ENCODE results near the gene CHST8. TPM values are rescaled to one million over a fixed set of nuclear protein-coding genes. Genes with fewer than 3 reads are reported as not detected.

CHST8 gene
- total RNA-seq, 1 donor from 2014 or later, result 3.2 TPM

DNA sequence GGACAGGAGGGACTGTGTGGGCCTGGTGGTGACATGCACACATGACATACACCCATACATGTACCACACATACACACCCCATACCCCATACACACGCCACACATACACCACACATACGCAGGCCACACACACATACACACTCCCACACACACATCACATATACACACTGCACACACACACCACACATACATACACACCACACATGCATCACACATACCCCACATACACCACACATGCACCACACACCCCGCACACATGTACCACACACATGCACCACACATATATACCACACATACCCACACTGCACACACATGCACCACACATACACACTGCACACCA lies 98.4 kb downstream of the CHST8 start:
- no peak for TF ChIP-seq POLR2A (IDR thresholded peaks at IDR 0.05)
- no peak for TF ChIP-seq POLR2AphosphoS5 (IDR thresholded peaks at IDR 0.05; ENCODE audit: insufficient read depth in 1 of 2, low read depth in 1 of 2)
- TF ChIP-seq, protein P1, sequence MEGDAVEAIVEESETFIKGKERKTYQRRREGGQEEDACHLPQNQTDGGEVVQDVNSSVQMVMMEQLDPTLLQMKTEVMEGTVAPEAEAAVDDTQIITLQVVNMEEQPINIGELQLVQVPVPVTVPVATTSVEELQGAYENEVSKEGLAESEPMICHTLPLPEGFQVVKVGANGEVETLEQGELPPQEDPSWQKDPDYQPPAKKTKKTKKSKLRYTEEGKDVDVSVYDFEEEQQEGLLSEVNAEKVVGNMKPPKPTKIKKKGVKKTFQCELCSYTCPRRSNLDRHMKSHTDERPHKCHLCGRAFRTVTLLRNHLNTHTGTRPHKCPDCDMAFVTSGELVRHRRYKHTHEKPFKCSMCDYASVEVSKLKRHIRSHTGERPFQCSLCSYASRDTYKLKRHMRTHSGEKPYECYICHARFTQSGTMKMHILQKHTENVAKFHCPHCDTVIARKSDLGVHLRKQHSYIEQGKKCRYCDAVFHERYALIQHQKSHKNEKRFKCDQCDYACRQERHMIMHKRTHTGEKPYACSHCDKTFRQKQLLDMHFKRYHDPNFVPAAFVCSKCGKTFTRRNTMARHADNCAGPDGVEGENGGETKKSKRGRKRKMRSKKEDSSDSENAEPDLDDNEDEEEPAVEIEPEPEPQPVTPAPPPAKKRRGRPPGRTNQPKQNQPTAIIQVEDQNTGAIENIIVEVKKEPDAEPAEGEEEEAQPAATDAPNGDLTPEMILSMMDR (IDR thresholded peaks at IDR 0.05), result no peak
- Histone ChIP-seq H3K36me3 (no peaks in the 10 kb centered on the region), H3K4me3 (no peak overlapping the region), H3K27me3 (no peaks in the 10 kb centered on the region), H3K9me3 (no peaks in the 10 kb centered on the region), H3K27ac (no peak overlapping the region), H3K4me1 (no peaks in the 10 kb centered on the region)
- no peak for DNase-seq (ENCODE audit: extremely low spot score in 2 of 2)
- intact Hi-C loops (cut with DNase I), result no loop called here

DNA sequence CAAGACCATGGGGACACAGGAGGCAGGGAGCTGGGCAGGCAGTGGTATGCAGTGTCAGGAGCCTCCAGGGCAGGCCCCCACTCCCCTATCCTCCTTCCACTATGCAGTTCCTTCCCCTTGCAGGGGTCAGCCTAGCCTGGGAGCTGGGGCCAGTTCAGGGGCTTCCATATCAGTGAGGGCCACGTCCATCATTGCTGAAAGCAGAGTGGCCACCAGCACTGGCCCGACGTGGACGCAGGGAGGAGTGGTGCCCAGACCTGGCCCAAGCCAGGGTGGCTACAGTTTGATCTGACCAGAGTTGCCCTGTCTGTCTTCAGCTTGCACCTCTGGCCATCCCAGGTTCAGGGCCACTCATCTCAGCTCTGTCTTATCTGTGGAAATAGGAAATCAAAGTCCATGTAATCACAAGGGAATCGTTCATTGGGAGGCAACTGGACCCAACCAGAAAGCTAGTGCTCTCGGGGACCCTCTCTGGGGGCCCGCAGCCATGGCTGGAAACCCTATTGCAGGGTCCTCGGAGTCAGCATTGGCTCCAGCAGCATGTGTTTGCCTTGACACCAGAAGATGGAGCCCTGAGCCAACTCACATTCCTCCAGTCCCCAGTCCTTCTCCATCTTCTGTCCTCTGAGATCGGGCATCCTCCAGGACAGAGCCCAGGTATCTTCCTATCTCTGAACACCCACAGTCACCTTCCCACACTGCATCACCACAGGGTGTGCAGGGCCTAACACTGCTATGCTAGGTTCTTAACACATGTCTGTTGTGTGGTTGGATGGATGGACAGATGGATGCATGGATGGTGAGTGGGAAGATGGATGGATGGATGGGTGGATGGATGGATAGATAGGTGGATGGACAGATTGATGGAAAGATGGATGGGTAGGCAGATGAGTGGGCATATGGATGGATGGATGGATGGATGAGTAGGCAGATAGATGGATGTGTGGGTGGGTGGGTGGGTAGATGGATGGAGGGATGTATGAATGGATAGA lies 99.2 kb downstream of the CHST8 start:
- DNase-seq (ENCODE audit: extremely low spot score in 2 of 2), result no peak
- no peaks in the 10 kb centered on the region for H3K36me3 ChIP-seq
- H3K4me3 ChIP-seq, result no peak overlapping the region
- intact Hi-C loops (cut with DNase I), result no loop called here
- no peak overlapping the region for H3K27ac ChIP-seq
- H3K4me1 ChIP-seq, result no peaks in the 10 kb centered on the region
- no peak for TF ChIP-seq POLR2AphosphoS5 (IDR thresholded peaks at IDR 0.05; ENCODE audit: insufficient read depth in 1 of 2, low read depth in 1 of 2)
- no peaks in the 10 kb centered on the region for H3K9me3 ChIP-seq
- H3K27me3 ChIP-seq, result no peaks in the 10 kb centered on the region

DNA sequence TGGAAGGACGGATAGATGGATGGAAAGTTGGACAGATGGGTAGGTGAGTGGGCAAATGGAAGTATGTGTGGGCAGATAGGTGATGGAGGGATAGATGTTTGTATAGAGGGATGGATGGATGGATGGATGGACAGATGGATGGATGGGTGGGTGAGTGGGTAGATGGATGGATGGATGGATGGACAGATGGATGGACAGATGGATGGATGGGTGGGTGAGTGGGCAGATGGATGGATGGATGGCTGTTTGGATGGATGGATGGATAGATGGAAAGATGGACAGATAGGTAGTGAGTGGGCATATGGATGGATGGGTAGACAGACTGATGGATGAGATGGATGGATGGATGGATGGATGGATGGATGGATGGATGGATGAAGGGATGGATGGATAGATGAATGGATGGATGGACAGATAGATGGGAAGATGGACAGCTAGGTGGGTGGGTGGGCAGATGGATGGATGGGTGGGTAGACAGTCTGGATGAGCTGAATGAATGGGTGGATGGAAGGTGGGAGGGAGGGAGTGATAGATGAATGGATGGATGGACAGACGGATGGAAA lies 100.1 kb downstream of the CHST8 start:
- H3K4me3 ChIP-seq, result no peak overlapping the region
- intact Hi-C loops (cut with DNase I), result no loop called here
- DNase-seq (ENCODE audit: extremely low spot score in 2 of 2), result no peak
- no peaks in the 10 kb centered on the region for H3K4me1 ChIP-seq
- H3K27me3 ChIP-seq, result no peaks in the 10 kb centered on the region
- TF ChIP-seq, protein P1 (IDR thresholded peaks at IDR 0.05), result no peak
- TF ChIP-seq POLR2AphosphoS5 (IDR thresholded peaks at IDR 0.05; ENCODE audit: insufficient read depth in 1 of 2, low read depth in 1 of 2), result no peak
- no peak for TF ChIP-seq POLR2A (IDR thresholded peaks at IDR 0.05)
- no peaks in the 10 kb centered on the region for H3K36me3 ChIP-seq
- no peaks in the 10 kb centered on the region for H3K9me3 ChIP-seq
- no peak overlapping the region for H3K27ac ChIP-seq

DNA sequence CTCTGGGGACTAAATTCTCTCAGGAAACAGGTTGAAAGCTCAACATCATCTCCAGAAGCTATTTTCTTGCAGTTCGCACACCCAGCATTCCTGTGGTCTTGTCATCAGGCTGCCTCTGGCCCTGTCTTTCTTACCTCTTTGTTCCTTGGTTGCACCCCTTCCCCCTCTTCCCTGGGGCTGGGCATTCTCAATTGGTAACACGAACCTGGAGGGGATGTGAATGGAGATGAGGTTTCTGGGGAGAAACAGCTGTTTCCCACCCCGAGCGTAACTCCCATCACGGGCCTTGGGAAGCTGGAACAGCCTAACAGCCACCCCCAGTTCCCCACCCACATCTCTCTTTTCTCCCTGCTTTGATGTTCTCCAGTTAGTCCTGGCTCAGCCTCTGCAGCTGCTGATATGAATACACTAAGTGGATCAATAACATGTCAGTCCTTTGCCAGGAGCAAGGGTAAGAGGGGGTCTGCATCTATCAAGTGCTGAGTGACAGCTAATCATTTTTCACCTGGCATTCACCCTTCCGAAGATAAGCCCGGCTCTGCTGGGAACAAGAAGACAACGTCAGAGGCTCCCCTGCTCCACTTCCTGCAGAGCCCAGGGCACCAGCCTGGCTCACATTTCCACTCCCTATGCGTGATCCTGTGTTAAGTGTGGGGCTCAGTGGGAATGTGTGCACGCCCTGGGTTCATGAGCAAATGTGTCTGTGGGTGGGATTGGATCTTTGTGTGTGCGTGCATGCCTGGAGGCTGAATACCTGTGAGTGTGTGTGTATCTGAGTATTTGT lies 100.9 kb downstream of the CHST8 start:
- no peaks in the 10 kb centered on the region for H3K27me3 ChIP-seq
- no peaks in the 10 kb centered on the region for H3K4me1 ChIP-seq
- H3K36me3 ChIP-seq, result no peaks in the 10 kb centered on the region
- no peak for TF ChIP-seq POLR2AphosphoS5 (IDR thresholded peaks at IDR 0.05; ENCODE audit: insufficient read depth in 1 of 2, low read depth in 1 of 2)
- no peak for TF ChIP-seq POLR2A (IDR thresholded peaks at IDR 0.05)
- TF ChIP-seq, protein P1 (IDR thresholded peaks at IDR 0.05), result no peak
- DNase-seq (ENCODE audit: extremely low spot score in 2 of 2), result no peak
- H3K27ac ChIP-seq, result no peak overlapping the region
- intact Hi-C loops (cut with DNase I), result no loop called here
- no peak overlapping the region for H3K4me3 ChIP-seq
- H3K9me3 ChIP-seq, result no peaks in the 10 kb centered on the region

DNA sequence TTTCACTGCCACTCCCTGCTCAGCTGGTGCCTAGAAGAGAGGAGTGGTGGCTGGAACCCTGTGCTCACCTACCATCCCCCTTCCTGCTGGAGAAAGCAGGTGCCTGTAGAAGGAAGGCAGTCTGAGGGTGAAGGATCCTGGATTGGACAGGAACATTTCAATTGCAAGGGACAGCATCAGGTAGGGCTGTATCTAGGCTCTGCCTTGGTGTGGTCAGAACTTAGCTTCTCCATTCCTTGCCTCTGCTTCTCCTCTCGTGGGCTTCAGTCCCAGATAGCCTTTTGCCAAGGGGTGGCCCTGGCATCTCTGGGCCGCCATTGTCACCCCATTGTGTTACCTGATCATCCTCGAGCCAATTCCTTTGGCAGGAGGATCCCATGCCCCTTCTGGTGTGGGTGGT lies 101.8 kb downstream of the CHST8 start:
- DNase-seq (ENCODE audit: extremely low spot score in 2 of 2), result no peak
- Histone ChIP-seq H3K36me3 (no peaks in the 10 kb centered on the region), H3K9me3 (no peaks in the 10 kb centered on the region), H3K27ac (no peak overlapping the region), H3K27me3 (no peaks in the 10 kb centered on the region), H3K4me3 (no peak overlapping the region), H3K4me1 (no peaks in the 10 kb centered on the region)
- no peak for TF ChIP-seq POLR2AphosphoS5 (IDR thresholded peaks at IDR 0.05; ENCODE audit: insufficient read depth in 1 of 2, low read depth in 1 of 2)
- TF ChIP-seq, protein P1 (IDR thresholded peaks at IDR 0.05), result no peak
- no peak for TF ChIP-seq POLR2A (IDR thresholded peaks at IDR 0.05)
- intact Hi-C loops (cut with DNase I), result no loop called here
